K562 (cell line): ENCODE data around the gene CHD8. TPM values are rescaled to one million over a fixed set of nuclear protein-coding genes. Genes with fewer than 3 reads are reported as not detected.
A peak's percentile ranks its signal among the peaks of the same experiment; 100 is the strongest.

Experiments
- AFF1 ChIP-seq, 2 experiments: fragments of 450-650 bp; IDR thresholded peaks; 2 replicates each; pipeline ENCODE4 v1.6.1; 2018; ENCODE audit warnings: mild to moderate bottlenecking in 2 of 2, low read depth in 1 of 2; ENCODE audit not compliant: partially characterized antibody in 2 of 2
- ARID4B ChIP-seq: sonication (generic); formaldehyde crosslinking; IDR thresholded peaks from 2 replicates; pipeline ENCODE4 v1.8.0; 2022; ENCODE audit warnings: mild to moderate bottlenecking, missing genetic modification reagents
- ATF1 ChIP-seq, 2 experiments: fragments of 450-650 bp in 1 of 2; IDR thresholded peaks; 2 replicates each; pipeline ENCODE4 v1.6.1; 2016; ENCODE audit warnings: missing compliant biosample characterization in 1 of 2, missing genetic modification characterization in 1 of 2
- BRD9 ChIP-seq: fragments of 450-650 bp; IDR thresholded peaks from 2 replicates; pipeline ENCODE4 v1.6.1; 2018; ENCODE audit warnings: low read depth; ENCODE audit not compliant: partially characterized antibody
- CREM ChIP-seq: IDR thresholded peaks from 2 replicates; pipeline ENCODE4 v1.6.1; 2014; ENCODE audit warnings: antibody characterized with exemption, low read depth
- CTBP1 ChIP-seq: fragments of 450-650 bp; IDR thresholded peaks from 2 replicates; pipeline ENCODE4 v1.6.1; 2016; ENCODE audit warnings: borderline replicate concordance
- ESRRA ChIP-seq: fragments of 450-650 bp; IDR thresholded peaks from 2 replicates; pipeline ENCODE4 v1.6.1; 2014; ENCODE audit warnings: low read depth, mild to moderate bottlenecking, moderate library complexity, borderline replicate concordance
- FUS ChIP-seq: fragments of 200-400 bp; formaldehyde crosslinking; optimal IDR thresholded peaks from 2 replicates; pipeline ENCODE3; 2017; ENCODE audit warnings: low read depth, low read length
- HMG20B ChIP-seq: fragments of 250-450 bp; sonication (Bioruptor Pico); IDR thresholded peaks from 2 replicates; pipeline ENCODE4 v1.5.0; 2021; ENCODE audit warnings: mild to moderate bottlenecking
- MTA2 ChIP-seq: fragments of 450-650 bp; IDR thresholded peaks from 2 replicates; pipeline ENCODE4 v1.6.1; 2016; ENCODE audit warnings: low read depth
- POLR2AphosphoS2 ChIP-seq: IDR thresholded peaks from 2 replicates; pipeline ENCODE4 v1.6.1; 2012; ENCODE audit warnings: low read length, improper control_type of control experiment
- POLR2AphosphoS5 ChIP-seq: IDR thresholded peaks from 2 replicates; pipeline ENCODE4 v1.6.1; 2011; ENCODE audit warnings: mild to moderate bottlenecking, low read depth, low read length, moderate library complexity; ENCODE audit not compliant: control insufficient read depth, insufficient read depth
- RFX7 ChIP-seq: fragments of 250-450 bp; sonication (Bioruptor Pico); IDR thresholded peaks from 2 replicates; pipeline ENCODE4 v1.5.1; 2021; ENCODE audit warnings: mild to moderate bottlenecking
- ZNF77 ChIP-seq: fragments of 250-450 bp; sonication (Bioruptor Pico); IDR thresholded peaks from 2 replicates; pipeline ENCODE4 v1.5.0; 2020
- polyA plus RNA-seq, 8 experiments: library from polyadenylated mRNA; depleted of rRNA in 4 of 8; stranded (reverse) in 5 of 8; unstranded in 3 of 8; fragments of >200 nt; fragmentation: Nextera tagmentation in 2 of 8; fragmentation: Illumina TruSeq in 1 of 8; extraction: Ambion mirVana in 2 of 8; extraction: Trizol in 1 of 8; gene quantifications; 2 replicates each; pipeline versions ENCODE4 v1.2.1 to v1.2.3, GENCODE V29; 2011 to 2014; ENCODE audit warnings: inconsistent platforms in 1 of 8, missing spikeins in 1 of 8
- total RNA-seq, 7 experiments: library from RNA; depleted of rRNA in 6 of 7; stranded (reverse); fragments of >200 nt in 6 of 7; fragmentation: Illumina TruSeq in 2 of 7; extraction: Trizol in 2 of 7; gene quantifications; 2 replicates each; pipeline versions ENCODE4 v1.2.1 to v1.2.3, GENCODE V29; 2011 to 2021; ENCODE audit warnings: low replicate concordance in 1 of 7
- TF ChIP-seq, protein P1 (sequence below): fragments of 450-650 bp; formaldehyde crosslinking; IDR thresholded peaks from 2 replicates; pipeline ENCODE4 v1.4.0; 2020; ENCODE audit warnings: mild to moderate bottlenecking, moderate library complexity
- TF ChIP-seq, protein P2 (sequence below): sonication (generic); formaldehyde crosslinking; IDR thresholded peaks from 2 replicates; pipeline ENCODE4 v1.8.0; 2022; ENCODE audit warnings: missing genetic modification reagents, mild to moderate bottlenecking, borderline replicate concordance

The CHD8 gene
- total and polyA plus RNA-seq, 9 of the 15 experiments (the other 6 are each of a cell fraction or from before 2014, with no cell fraction given), result 11.1 to 51.2 (median 32.8) TPM

DNA sequence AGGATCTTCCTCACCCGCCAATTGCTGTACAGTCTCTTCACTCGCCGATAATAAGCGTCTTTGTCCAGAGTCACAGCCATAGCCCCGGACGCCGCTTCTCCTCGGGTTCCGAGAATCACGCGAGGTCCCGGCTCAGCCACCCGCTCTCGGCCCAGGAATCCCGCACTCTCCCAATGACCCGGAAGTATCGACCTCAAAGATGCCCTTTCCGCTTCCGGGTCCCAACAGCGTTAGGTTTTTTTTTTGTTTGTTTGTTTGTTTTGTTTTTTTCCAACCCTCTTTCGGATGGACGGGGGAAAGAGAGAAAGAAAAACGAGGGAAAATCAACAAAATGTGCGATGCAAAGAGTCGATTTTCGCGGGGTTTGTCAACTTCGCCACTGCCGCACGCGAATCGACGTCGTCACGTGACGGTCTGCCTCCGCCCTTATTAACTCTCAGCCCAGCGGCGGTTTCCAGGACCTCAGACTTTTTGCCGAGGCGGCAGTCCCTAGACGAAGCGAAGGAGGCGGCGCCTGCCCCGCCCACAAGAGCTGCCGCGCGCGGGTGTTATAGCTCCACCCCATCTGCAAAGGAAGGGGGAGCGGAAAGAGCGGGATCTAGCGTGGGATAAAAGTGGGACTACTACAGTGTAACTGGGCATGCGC, 72.0 kb downstream of the CHD8 start, which contains the start of gene SUPT16H (continued):
- TF ChIP-seq ARID4B (no peak), CREM (peak; percentile 39), POLR2AphosphoS2 (no peak), AFF1 (IDR thresholded peaks at IDR 0.05; ENCODE audit: low read depth in 1 of 2, partially characterized antibody in 2 of 2) (peak in 1 of 2 experiments; percentile 50), ZNF77 (no peak), FUS (no peak), ESRRA (no peak; the same call in 1 of the 2 replicates), HMG20B (CRISPR knock-in tag) (no peak), MTA2 (peak; percentile 78), BRD9 (no peak), CTBP1 (peak; percentile 49; the same call in 1 of the 2 replicates), POLR2AphosphoS5 (0 out of 2 replicates have a peak, but pooled peaks have one; percentile 56), RFX7 (CRISPR knock-in tag) (no peak), ATF1 (CRISPR knock-in tag; IDR thresholded peaks at IDR 0.05) (no peak), ATF1 (tag; IDR thresholded peaks at IDR 0.05) (peak; percentile 81)
- TF ChIP-seq, protein P1, sequence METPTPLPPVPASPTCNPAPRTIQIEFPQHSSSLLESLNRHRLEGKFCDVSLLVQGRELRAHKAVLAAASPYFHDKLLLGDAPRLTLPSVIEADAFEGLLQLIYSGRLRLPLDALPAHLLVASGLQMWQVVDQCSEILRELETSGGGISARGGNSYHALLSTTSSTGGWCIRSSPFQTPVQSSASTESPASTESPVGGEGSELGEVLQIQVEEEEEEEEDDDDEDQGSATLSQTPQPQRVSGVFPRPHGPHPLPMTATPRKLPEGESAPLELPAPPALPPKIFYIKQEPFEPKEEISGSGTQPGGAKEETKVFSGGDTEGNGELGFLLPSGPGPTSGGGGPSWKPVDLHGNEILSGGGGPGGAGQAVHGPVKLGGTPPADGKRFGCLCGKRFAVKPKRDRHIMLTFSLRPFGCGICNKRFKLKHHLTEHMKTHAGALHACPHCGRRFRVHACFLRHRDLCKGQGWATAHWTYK (CRISPR knock-in tag), result no peak
- TF ChIP-seq, protein P2, sequence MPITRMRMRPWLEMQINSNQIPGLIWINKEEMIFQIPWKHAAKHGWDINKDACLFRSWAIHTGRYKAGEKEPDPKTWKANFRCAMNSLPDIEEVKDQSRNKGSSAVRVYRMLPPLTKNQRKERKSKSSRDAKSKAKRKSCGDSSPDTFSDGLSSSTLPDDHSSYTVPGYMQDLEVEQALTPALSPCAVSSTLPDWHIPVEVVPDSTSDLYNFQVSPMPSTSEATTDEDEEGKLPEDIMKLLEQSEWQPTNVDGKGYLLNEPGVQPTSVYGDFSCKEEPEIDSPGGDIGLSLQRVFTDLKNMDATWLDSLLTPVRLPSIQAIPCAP (CRISPR knock-in tag), result no peak
